Measurements from ENCODE around the gene TRDMT1. TPM values are rescaled to one million over a fixed set of nuclear protein-coding genes. Genes with fewer than 3 reads are reported as not detected.

Gene TRDMT1
- total RNA-seq, 6 experiments from 2014 or later, result 6.8 to 13.0 (median 8.6) TPM

- H3K27ac Mint-ChIP-seq, result no peak overlapping the region
- peaks cover 8% of the 10 kb centered on the region; the same call in 1 of the 2 replicates for H3K36me3 Mint-ChIP-seq (ENCODE audit: low read depth)
- DNase-seq, result no peak
- no peak for TF ChIP-seq CTCF (IDR thresholded peaks at IDR 0.05)
- H3K9me3 Mint-ChIP-seq, result peaks cover 4% of the 10 kb centered on the region; the same call in 1 of the 2 replicates
- peaks cover 15% of the 10 kb centered on the region for H3K4me1 Mint-ChIP-seq (ENCODE audit: low read depth)
- no peak overlapping the region for H3K4me3 Mint-ChIP-seq
- H3K27me3 Mint-ChIP-seq (ENCODE audit: insufficient read depth), result no peaks in the 10 kb centered on the region
Measured at GRCh38 chr10:17138460-17139042, 62.9 kb downstream of the TRDMT1 start.

- peaks cover 7% of the 10 kb centered on the region for H3K4me1 Mint-ChIP-seq (ENCODE audit: low read depth)
- TF ChIP-seq CTCF (IDR thresholded peaks at IDR 0.05), result no peak
- no peaks in the 10 kb centered on the region for H3K36me3 Mint-ChIP-seq (ENCODE audit: low read depth)
- no peak overlapping the region for H3K27ac Mint-ChIP-seq
- H3K9me3 Mint-ChIP-seq, result no peaks in the 10 kb centered on the region
- H3K4me3 Mint-ChIP-seq, result no peak overlapping the region
- peaks cover 1% of the 10 kb centered on the region for H3K27me3 Mint-ChIP-seq (ENCODE audit: insufficient read depth)
- DNase-seq, result no peak
Measured at GRCh38 chr10:17134737-17135260, 66.7 kb downstream of the TRDMT1 start.

GRCh38 chr10:17134282-17134681 lies 67.2 kb downstream of the TRDMT1 start:
- Mint-ChIP-seq H3K36me3 (ENCODE audit: low read depth) (no peaks in the 10 kb centered on the region), H3K27ac (no peak overlapping the region), H3K9me3 (no peaks in the 10 kb centered on the region), H3K27me3 (ENCODE audit: insufficient read depth) (peaks cover 1% of the 10 kb centered on the region), H3K4me1 (ENCODE audit: low read depth) (peaks cover 7% of the 10 kb centered on the region), H3K4me3 (no peak overlapping the region)
- no peak for DNase-seq
- TF ChIP-seq CTCF (IDR thresholded peaks at IDR 0.05), result no peak

GRCh38 chr10:17129741-17130140 lies 71.7 kb downstream of the TRDMT1 start, which contains the start of gene CUBN:
CUBN (minus strand) TSS chr10:17129811; CDS start chr10:17129765, 46 bp downstream.
- Mint-ChIP-seq H3K4me1 (ENCODE audit: low read depth) (peaks cover 12% of the 10 kb centered on the region), H3K36me3 (ENCODE audit: low read depth) (no peaks in the 10 kb centered on the region), H3K27me3 (ENCODE audit: insufficient read depth) (peaks cover 1% of the 10 kb centered on the region), H3K9me3 (no peaks in the 10 kb centered on the region), H3K27ac (no peak within 1 kb of the TSS), H3K4me3 (no peak within 1 kb of the TSS)
- TF ChIP-seq CTCF (IDR thresholded peaks at IDR 0.05), result no peak
- no peak for DNase-seq

- Mint-ChIP-seq H3K36me3 (ENCODE audit: low read depth) (no peaks in the 10 kb centered on the region), H3K4me1 (ENCODE audit: low read depth) (peaks cover 17% of the 10 kb centered on the region), H3K27ac (no peak overlapping the region), H3K4me3 (no peak overlapping the region), H3K27me3 (ENCODE audit: insufficient read depth) (peaks cover 1% of the 10 kb centered on the region), H3K9me3 (no peaks in the 10 kb centered on the region)
- no peak for TF ChIP-seq CTCF (IDR thresholded peaks at IDR 0.05)
- DNase-seq, result no peak
Measured at GRCh38 chr10:17128261-17128660, 73.2 kb downstream of the TRDMT1 start.
